RWPE1 (cell line): ENCODE data around the gene ALPP.

Experiments
- CTCF ChIA-PET: fragments of 350-600 bp; sonication (Branson Sonifier 250); formaldehyde crosslinking; extraction: SDS; loops from one replicate; lab custom pipeline; 2021; lab: Yijun Ruan, JAX
- POLR2A ChIA-PET: fragments of 400-600 bp; formaldehyde crosslinking; extraction: SDS; loops from one replicate; lab custom pipeline; 2020; ENCODE audit warnings: antibody characterized with exemption; ENCODE audit not compliant: low non-redundant PET; lab: Yijun Ruan, JAX
- DNase-seq: peaks from one replicate; pipeline ENCODE4 v3.0.0; 2012; ENCODE audit warnings: low spot score
- H3K27ac ChIP-seq: fragments of 450-650 bp; 2 replicates; pipeline ENCODE4 v1.5.1; 2017
- CTCF ChIP-seq: fragments of 450-650 bp; conservative IDR thresholded peaks from 2 replicates; pipeline ENCODE4 v1.5.1; 2017; ENCODE audit warnings: low read depth, mild to moderate bottlenecking

ALPP gene

GRCh38 chr2:232339121-232340081, 39.1 kb upstream of the ALPP start:
- no peak for DNase-seq
- POLR2A ChIA-PET = no interaction called here
- TF ChIP-seq CTCF = no peak
- CTCF ChIA-PET = interaction anchor here (1.0 kb wide), 1 partner anchor 13 kb away, joined by 3 read pairs; no protein-coding TSS in a partner anchor
- H3K27ac ChIP-seq = no peak overlapping the region

GRCh38 chr2:232340171-232340935, 38.2 kb upstream of the ALPP start:
- TF ChIP-seq CTCF = no peak
- POLR2A ChIA-PET = no interaction called here
- no peak overlapping the region for H3K27ac ChIP-seq
- CTCF ChIA-PET = interaction anchor here (1.0 to 1.2 kb wide), 2 partner anchors 14 to 99 kb away, joined by 3 to 4 read pairs; no protein-coding TSS in a partner anchor
- no peak for DNase-seq

- ChIA-PET POLR2A (no interaction called here), CTCF (interaction anchor here (1.2 kb wide), 1 partner anchor 98 kb away, joined by 4 read pairs; no protein-coding TSS in a partner anchor)
- DNase-seq = no peak
- H3K27ac ChIP-seq = no peak overlapping the region
- TF ChIP-seq CTCF = no peak
These were observed 37.4 kb upstream of the ALPP start for GRCh38 chr2:232341061-232341738.

- H3K27ac ChIP-seq = no peak overlapping the region
- no peak for DNase-seq
- CTCF ChIA-PET = no interaction called here
- POLR2A ChIA-PET = no interaction called here
- TF ChIP-seq CTCF = no peak
These were observed 36.8 kb upstream of the ALPP start for GRCh38 chr2:232341739-232342126.

- ChIA-PET POLR2A (no interaction called here), CTCF (interaction anchor here (0.9 kb wide), 1 partner anchor 77 kb away, joined by 3 read pairs; no protein-coding TSS in a partner anchor)
- no peak for TF ChIP-seq CTCF
- no peak overlapping the region for H3K27ac ChIP-seq
- DNase-seq = no peak
These were observed 35.7 kb upstream of the ALPP start for GRCh38 chr2:232342635-232343565.
